GM19193 (cell line): ENCODE measurements around the gene NPM3.

ENCODE experiments used
- POLR2A ChIP-seq: IDR thresholded peaks from 4 replicates; pipeline ENCODE4 v1.6.1; 2011; ENCODE audit not compliant: insufficient read depth, insufficient read length; ENCODE audit errors: extremely low read depth

Gene NPM3

GRCh38 chr10:101772017-101772894 is 11.0 kb downstream of the NPM3 start:
- TF ChIP-seq POLR2A, result no peak

GRCh38 chr10:101771380-101771779 is 11.9 kb downstream of the NPM3 start:
- no peak for TF ChIP-seq POLR2A

- no peak for TF ChIP-seq POLR2A
Observed at GRCh38 chr10:101770331-101771215, 12.7 kb downstream of the NPM3 start.

GRCh38 chr10:101769541-101770180 is 13.6 kb downstream of the NPM3 start:
- no peak for TF ChIP-seq POLR2A

GRCh38 chr10:101768791-101769170 is 14.5 kb downstream of the NPM3 start:
- TF ChIP-seq POLR2A, result no peak

GRCh38 chr10:101767966-101768790 is 15.1 kb downstream of the NPM3 start:
- TF ChIP-seq POLR2A, result no peak

- TF ChIP-seq POLR2A, result no peak
Observed at GRCh38 chr10:101767600-101767945, 15.7 kb downstream of the NPM3 start.

- TF ChIP-seq POLR2A, result no peak
Observed at GRCh38 chr10:101766753-101767599, 16.3 kb downstream of the NPM3 start.

- TF ChIP-seq POLR2A, result no peak
Observed at GRCh38 chr10:101766306-101766705, 16.9 kb downstream of the NPM3 start.

GRCh38 chr10:101763141-101763846 is 20.0 kb downstream of the NPM3 start:
- no peak for TF ChIP-seq POLR2A

GRCh38 chr10:101762736-101763135 is 20.5 kb downstream of the NPM3 start:
- TF ChIP-seq POLR2A, result no peak

GRCh38 chr10:101761226-101761625 is 22.0 kb downstream of the NPM3 start:
- TF ChIP-seq POLR2A, result no peak

GRCh38 chr10:101760510-101760909 is 22.7 kb downstream of the NPM3 start:
- TF ChIP-seq POLR2A, result no peak
